ENCODE measurements around the gene ZNF764.

The ZNF764 gene

DNA sequence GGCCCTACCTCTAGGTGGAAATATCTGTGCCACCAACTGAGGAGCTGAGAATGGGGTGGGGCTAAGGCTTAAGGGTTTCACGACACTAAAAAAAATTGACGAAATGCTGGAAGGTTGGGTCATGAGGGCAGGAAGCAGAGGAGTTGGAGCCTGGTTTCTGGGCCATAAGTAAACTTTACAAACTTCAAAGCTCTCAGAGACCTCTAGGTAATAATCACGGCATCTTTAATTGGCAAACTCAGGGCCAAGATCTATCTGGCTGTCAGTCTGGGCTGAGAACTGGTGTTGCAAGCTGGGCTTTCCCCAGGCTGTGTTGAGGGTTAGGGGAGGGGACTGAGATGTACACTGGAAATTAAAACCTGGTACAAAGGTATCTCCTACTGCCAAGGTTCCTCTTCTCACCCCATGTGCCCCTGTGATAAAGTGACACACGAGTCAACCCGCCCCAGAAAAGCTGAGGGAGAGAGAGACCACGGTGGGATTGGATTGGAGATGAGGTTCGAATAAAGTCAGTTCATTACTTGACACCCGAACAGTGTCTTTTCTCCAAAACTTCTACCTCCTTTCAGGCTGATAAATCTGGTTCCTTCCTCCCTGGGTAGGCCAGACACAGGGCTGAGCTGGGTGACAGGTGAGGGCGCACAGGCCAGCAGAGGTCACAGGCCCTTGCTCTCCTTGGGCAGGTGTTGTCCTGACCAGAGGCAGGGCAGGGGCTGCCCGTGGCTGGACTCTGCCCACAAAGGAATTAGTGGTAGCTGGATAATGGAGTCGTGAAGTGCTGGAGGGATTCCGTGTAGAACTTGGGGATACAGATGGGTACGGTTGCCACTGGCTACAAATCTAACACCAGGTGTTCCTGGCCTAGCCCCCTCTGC lies 27.8 kb downstream of the ZNF764 start:
- TF ChIP-seq CTCF (IDR thresholded peaks at IDR 0.05; ENCODE audit: low read depth, low read length), result no peak
- no peak for DNase-seq (ENCODE audit: low read depth in 2 of 2)
- no peak overlapping the region for H3K4me3 ChIP-seq (replicated peaks in 1 of 2; ENCODE audit: low read depth in 2 of 2, low read length in 2 of 2)

DNA sequence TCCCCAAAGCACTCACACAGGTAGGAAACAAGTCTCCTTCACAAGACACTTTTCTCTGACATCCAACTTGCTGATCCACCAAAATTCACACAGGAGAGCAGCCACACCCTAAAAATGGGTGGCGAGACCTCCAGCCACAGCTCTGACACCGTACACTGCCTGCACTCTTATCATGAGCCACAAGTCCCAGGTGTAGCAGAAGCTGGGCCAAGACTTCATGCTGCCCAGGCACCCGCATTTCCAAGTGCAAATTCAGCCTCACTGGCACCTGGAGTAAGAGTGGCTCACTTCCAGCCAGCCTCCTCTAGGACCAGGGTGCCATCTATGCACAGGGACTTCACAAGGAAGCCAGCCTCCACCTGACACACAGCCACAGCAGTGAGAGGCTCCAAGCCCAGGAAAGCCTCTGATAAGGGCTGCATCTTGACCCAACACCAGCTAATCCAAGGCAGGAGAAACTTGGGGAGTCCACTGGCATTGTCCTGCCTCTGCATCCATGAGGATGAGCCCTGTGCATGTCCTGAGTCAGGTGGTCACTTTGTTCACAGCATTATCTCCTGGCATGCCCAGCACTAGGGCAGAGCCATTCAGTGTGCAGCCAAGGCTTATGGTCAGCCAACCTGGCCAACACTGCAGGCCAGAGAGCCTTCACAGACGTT lies 29.2 kb downstream of the ZNF764 start:
- TF ChIP-seq CTCF (IDR thresholded peaks at IDR 0.05; ENCODE audit: low read depth, low read length), result no peak
- no peak overlapping the region for H3K4me3 ChIP-seq (replicated peaks in 1 of 2; ENCODE audit: low read depth in 2 of 2, low read length in 2 of 2)
- no peak for DNase-seq (ENCODE audit: low read depth in 2 of 2)

DNA sequence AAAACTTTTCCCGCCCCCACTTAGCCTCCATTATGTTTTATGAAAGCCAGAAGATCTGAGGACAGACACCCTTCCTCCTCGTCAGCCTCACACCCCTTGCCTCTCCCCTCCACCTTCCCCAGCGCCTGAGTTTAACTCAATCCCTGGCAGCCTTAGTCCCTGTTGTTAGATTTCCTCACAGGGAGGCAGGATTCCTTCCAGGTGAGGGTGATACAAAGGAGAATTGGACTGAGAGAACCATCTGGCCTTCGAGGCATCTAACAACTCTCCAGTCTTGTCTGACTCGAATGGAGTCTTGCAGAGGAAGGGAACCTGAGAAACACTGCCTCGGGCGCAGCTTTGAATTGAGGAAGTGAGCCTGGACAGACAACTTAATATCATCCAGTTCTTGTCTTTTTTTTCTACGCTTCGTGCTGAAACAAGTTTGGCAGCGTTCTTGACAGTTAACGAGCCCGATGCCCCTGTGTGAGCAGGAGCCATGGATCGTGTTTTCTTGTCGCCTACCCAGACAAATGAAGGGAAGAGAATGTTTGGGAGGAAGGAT lies 30.5 kb downstream of the ZNF764 start:
- H3K4me3 ChIP-seq (replicated peaks in 1 of 2; ENCODE audit: low read depth in 2 of 2, low read length in 2 of 2), result peak overlapping the region in 1 of 2 donors; percentile 35
- DNase-seq (ENCODE audit: low read depth in 2 of 2), result no peak
- no peak for TF ChIP-seq CTCF (IDR thresholded peaks at IDR 0.05; ENCODE audit: low read depth, low read length)

DNA sequence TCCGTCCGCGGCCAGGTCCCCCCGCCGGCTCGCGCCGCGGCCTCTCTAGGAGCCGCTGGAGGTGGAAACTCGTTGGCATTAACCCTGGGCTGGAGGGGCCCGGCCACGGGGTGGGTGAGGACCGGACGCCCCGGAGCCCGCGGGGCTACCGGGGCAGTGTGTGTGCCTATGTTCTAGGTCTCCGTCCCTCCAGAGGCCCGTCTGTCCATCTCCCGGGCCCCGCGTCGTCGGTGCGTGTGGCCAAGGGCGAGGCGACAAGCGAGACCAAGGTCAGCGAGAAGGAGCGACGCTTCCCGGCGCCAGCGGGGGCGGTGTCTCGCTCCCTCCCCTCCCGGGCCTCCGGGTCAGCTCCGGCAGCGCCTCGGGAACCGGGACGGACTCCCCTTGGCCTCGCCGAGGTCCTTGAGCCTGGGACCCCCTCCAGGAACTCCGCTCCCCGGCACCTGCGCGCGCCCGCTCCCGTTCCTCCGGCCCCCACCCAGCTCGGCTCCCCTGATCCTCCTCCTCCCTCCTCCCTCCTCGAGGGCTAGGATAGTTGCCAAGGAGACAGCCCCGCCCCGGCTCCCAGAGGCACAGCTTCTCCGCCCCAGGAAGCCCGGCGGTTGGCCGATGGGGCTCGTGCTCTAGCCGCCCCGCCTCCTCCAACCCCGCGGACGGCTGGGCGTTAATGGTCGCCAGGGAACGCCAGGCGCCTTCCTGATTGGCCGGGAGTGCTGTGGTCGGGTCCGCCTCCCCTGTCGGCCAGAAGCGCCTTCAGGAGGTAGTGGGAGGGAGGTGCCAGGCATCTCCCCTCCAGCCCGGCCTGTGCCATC lies 31.1 kb downstream of the ZNF764 start:
- DNase-seq (ENCODE audit: low read depth in 2 of 2), result peak; percentile 98 to 99
- peak overlapping the region; percentile 67 to 76 for H3K4me3 ChIP-seq (replicated peaks in 1 of 2; ENCODE audit: low read depth in 2 of 2, low read length in 2 of 2)
- TF ChIP-seq CTCF (IDR thresholded peaks at IDR 0.05; ENCODE audit: low read depth, low read length), result peak; percentile 33

- no peak for TF ChIP-seq CTCF (IDR thresholded peaks at IDR 0.05; ENCODE audit: low read depth, low read length)
- H3K4me3 ChIP-seq (replicated peaks in 1 of 2; ENCODE audit: low read depth in 2 of 2, low read length in 2 of 2), result peak within 1 kb of the TSS; percentile 67 to 76
- DNase-seq (ENCODE audit: low read depth in 2 of 2), result peak; percentile 18 to 26
These were observed 31.9 kb downstream of the ZNF764 start, which contains the start of gene ZNF768 for GRCh38 chr16:30526137-30526822. TSS of gene ZNF768 (minus strand) at chr16:30526566. CDS start at chr16:30526413, 153 bp downstream.

DNA sequence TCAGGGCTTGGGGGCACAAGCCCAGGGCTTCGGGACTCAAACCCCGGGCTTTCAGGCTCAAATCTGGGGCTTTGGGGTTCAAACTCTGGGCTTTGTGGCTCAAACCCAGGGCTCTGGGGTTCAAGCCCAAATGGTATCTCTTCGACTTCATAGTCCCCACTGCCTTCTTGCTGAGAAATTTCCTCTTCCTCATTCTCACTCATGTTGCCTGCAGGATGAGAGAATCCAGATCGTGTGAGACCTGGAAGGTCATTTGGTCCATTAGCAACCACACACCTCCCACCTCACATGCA lies 32.4 kb downstream of the ZNF764 start:
- peak overlapping the region; percentile 49 to 67 for H3K4me3 ChIP-seq (replicated peaks in 1 of 2; ENCODE audit: low read depth in 2 of 2, low read length in 2 of 2)
- TF ChIP-seq CTCF (IDR thresholded peaks at IDR 0.05; ENCODE audit: low read depth, low read length), result no peak
- no peak for DNase-seq (ENCODE audit: low read depth in 2 of 2)
